ENCODE results near the gene BTBD6. TPM values are rescaled to one million over a fixed set of nuclear protein-coding genes. Genes with fewer than 3 reads are reported as not detected.

Gene BTBD6
- total and polyA plus RNA-seq, 9 of the 15 experiments (the other 6 are each of a cell fraction or from before 2014, with no cell fraction given), result not detected

DNA sequence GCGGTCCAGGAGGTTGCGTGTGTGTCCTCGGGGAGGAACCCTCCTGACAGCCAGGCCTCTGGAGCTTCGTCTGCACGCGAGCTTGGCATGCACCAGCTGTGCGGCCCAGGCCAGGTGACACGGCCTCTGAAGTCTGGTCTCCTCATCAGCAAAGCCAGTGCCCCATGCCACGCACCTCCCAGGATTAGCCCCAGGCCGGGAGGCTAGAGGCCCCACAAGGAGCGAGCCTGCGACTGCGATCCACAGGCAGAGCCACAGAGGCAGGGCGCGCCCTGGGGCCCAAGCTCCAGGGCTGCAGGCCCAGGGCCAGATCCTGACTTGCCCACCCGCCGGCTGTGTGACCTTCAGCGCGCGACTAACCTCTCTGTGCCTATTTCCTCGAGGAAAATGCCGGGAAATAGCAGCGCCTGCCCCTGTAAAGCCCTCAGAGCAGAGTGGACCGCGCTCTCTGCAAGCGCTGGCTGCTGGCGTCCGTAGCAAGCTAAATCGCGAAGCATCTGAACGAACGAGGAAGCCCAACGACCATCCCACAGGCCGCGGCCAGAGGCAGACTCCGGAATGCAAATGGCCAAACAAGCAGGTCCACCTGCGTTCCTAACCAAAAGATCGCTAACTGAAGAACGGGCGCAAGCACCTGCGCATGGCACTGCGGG is 492 bp upstream of the BTBD6 start (continued):
- no peak for TF ChIP-seq TSHZ1 (CRISPR knock-in tag; IDR thresholded peaks at IDR 0.05)
- TF ChIP-seq RBM22 (IDR thresholded peaks at IDR 0.05; ENCODE audit: low read depth, low read length, poor library complexity, severe bottlenecking), result peak; percentile 40
- no peak for TF ChIP-seq HOMEZ (CRISPR knock-in tag; IDR thresholded peaks at IDR 0.05)
- TF ChIP-seq PTBP1 (IDR thresholded peaks at IDR 0.05; ENCODE audit: low read depth, low read length), result no peak
- no peak for TF ChIP-seq ARID3B (CRISPR knock-in tag; IDR thresholded peaks at IDR 0.05; ENCODE audit: borderline replicate concordance)
- TF ChIP-seq C11orf30 (IDR thresholded peaks at IDR 0.05; ENCODE audit: low read depth), result no peak
- TF ChIP-seq ZNF217 (CRISPR knock-in tag; IDR thresholded peaks at IDR 0.05), result no peak
- peak; percentile 73 for TF ChIP-seq ZBTB33 (CRISPR knock-in tag; IDR thresholded peaks at IDR 0.05)
- TF ChIP-seq SIN3B (IDR thresholded peaks at IDR 0.05; ENCODE audit: low read depth), result no peak
- TF ChIP-seq ZSCAN29 (IDR thresholded peaks at IDR 0.05), result no peak
- no peak for TF ChIP-seq SRSF3 (IDR thresholded peaks at IDR 0.05; ENCODE audit: insufficient read depth, low read length)
- no peak for TF ChIP-seq ZNF609 (CRISPR knock-in tag; IDR thresholded peaks at IDR 0.05; ENCODE audit: borderline replicate concordance)
